A549 treated with dexamethasone at 1 μM for 4 hours (cell line): ENCODE measurements around the gene PCDH9. TPM values are rescaled to one million over a fixed set of nuclear protein-coding genes. Genes with fewer than 3 reads are reported as not detected.

Experiments used
- total RNA-seq: library from RNA; stranded (reverse); fragments of 200-300 nt; extraction: Qiagen RNA extraction; gene quantifications from 5 replicates; pipeline ENCODE4 v1.2.3, GENCODE V29; 2022

PCDH9 gene
- total RNA-seq, result 5.7 to 7.9 TPM (median 7.0 TPM) in 5 replicates

GRCh38 chr13:67229481-67230403 lies at the start of gene PCDH9:
Gene PCDH9 (minus strand): TSS chr13:67230336. CDS start chr13:67228440, 1,896 bp downstream.

